GM12878 (cell line): ENCODE measurements around the gene TRAPPC12.

Experiments used
- CTCF ChIP-seq, 3 experiments: IDR thresholded peaks in 2 of 3; conservative IDR thresholded peaks in 1 of 3; 2 replicates each; pipeline ENCODE4 v1.5.1; 2011; ENCODE audit warnings: low read depth in 3 of 3, low read length in 3 of 3, mild to moderate bottlenecking in 3 of 3, control low read depth in 2 of 3, moderate library complexity in 2 of 3, inconsistent platforms in 1 of 3, mixed read lengths in 1 of 3; ENCODE audit not compliant: control insufficient read depth in 2 of 3, insufficient read depth in 1 of 3; ENCODE audit errors: extremely low read depth in 1 of 3
- ETV6 ChIP-seq, 2 experiments: fragments of 450-650 bp in 1 of 2; IDR thresholded peaks in 1 of 2; conservative IDR thresholded peaks in 1 of 2; 2 replicates each; pipeline ENCODE4 v1.6.1; 2014; ENCODE audit warnings: antibody characterized with exemption in 1 of 2, borderline replicate concordance in 1 of 2, low read depth in 1 of 2, mild to moderate bottlenecking in 1 of 2, moderate library complexity in 1 of 2
- RFX5 ChIP-seq: IDR thresholded peaks from 2 replicates; pipeline ENCODE4 v1.6.1; 2011; ENCODE audit warnings: low read depth, low read length, improper control_type of control experiment

- TF ChIP-seq RFX5 (no peak), ETV6 (conservative IDR thresholded peaks at IDR 0.05 in 1 of 2, IDR thresholded peaks at IDR 0.05 in 1 of 2; ENCODE audit: borderline replicate concordance in 1 of 2, low read depth in 1 of 2) (no peak), CTCF (IDR thresholded peaks at IDR 0.05 in 2 of 3, conservative IDR thresholded peaks at IDR 0.05 in 1 of 3; ENCODE audit: control insufficient read depth in 2 of 3, extremely low read depth in 1 of 3, insufficient read depth in 1 of 3, low read depth in 3 of 3, low read length in 3 of 3) (no peak)
These were observed 123.6 kb downstream of the TRAPPC12 start for GRCh38 chr2:3503046-3503445.
